H1 (cell line): Measurements from ENCODE around the gene HORMAD2.

Source experiments
- ATF2 ChIP-seq: IDR thresholded peaks from 2 replicates; pipeline ENCODE4 v1.6.1; 2012; ENCODE audit warnings: low read length, inconsistent platforms
- CHD1 ChIP-seq: IDR thresholded peaks from 2 replicates; pipeline ENCODE4 v1.6.1; 2012; ENCODE audit warnings: low read depth, low read length, improper control_type of control experiment
- CTCF ChIP-seq, 3 experiments: IDR thresholded peaks; 1 replicate in 2 of 3; 2 replicates in 1 of 3; pipeline versions ENCODE4 v1.5.1 to v1.6.1; 2011; ENCODE audit warnings: low read length in 3 of 3, mild to moderate bottlenecking in 3 of 3, inconsistent platforms in 2 of 3, low read depth in 1 of 3, moderate library complexity in 1 of 3; ENCODE audit not compliant: insufficient read depth in 1 of 3; ENCODE audit errors: control extremely low read depth in 1 of 3
- E2F6 ChIP-seq: IDR thresholded peaks from 2 replicates; pipeline ENCODE4 v1.6.1; 2012; ENCODE audit warnings: inconsistent platforms
- EP300 ChIP-seq, 2 experiments: IDR thresholded peaks; 1 replicate in 1 of 2; 2 replicates in 1 of 2; pipeline ENCODE4 v1.6.1; 2011 to 2012; ENCODE audit warnings: low read depth in 2 of 2, low read length in 2 of 2, mild to moderate bottlenecking in 2 of 2, borderline replicate concordance in 1 of 2, inconsistent platforms in 1 of 2, moderate library complexity in 1 of 2
- KDM1A ChIP-seq: fragments of 200-600, 300-600 bp; sonication (generic); IDR thresholded peaks from 2 replicates; pipeline ENCODE4 v1.7.1; 2016; ENCODE audit warnings: mild to moderate bottlenecking, low read length, borderline replicate concordance
- MAX ChIP-seq: IDR thresholded peaks from 2 replicates; pipeline ENCODE4 v1.6.1; 2012; ENCODE audit warnings: inconsistent platforms
- POLR2A ChIP-seq, 2 experiments: IDR thresholded peaks; 1 replicate in 1 of 2; 2 replicates in 1 of 2; pipeline ENCODE4 v1.6.1; 2011; ENCODE audit warnings: low read depth in 2 of 2, low read length in 2 of 2, mild to moderate bottlenecking in 2 of 2; ENCODE audit errors: control extremely low read depth in 1 of 2
- POLR2AphosphoS5 ChIP-seq: IDR thresholded peaks from 2 replicates; pipeline ENCODE4 v1.6.1; 2011; ENCODE audit warnings: low read depth, low read length
- RAD21 ChIP-seq, 2 experiments: IDR thresholded peaks in 1 of 2; conservative IDR thresholded peaks in 1 of 2; 2 replicates each; pipeline ENCODE4 v1.6.1; 2011; ENCODE audit warnings: low read depth in 2 of 2, low read length in 2 of 2, improper control_type of control experiment in 1 of 2, inconsistent platforms in 1 of 2, mild to moderate bottlenecking in 1 of 2, moderate library complexity in 1 of 2
- YY1 ChIP-seq: IDR thresholded peaks from 2 replicates; pipeline ENCODE4 v1.6.1; 2011; ENCODE audit warnings: low read depth, mild to moderate bottlenecking, low read length
- ZNF274 ChIP-seq: IDR thresholded peaks from 2 replicates; pipeline ENCODE4 v1.7.0; 2012; ENCODE audit warnings: low read length, borderline replicate concordance; ENCODE audit errors: extremely low read depth

- TF ChIP-seq ATF2 (no peak), KDM1A (no peak), CTCF (IDR thresholded peaks at IDR 0.05; ENCODE audit: control extremely low read depth in 1 of 3, insufficient read depth in 1 of 3, low read depth in 1 of 3, low read length in 3 of 3) (no peak), RAD21 (IDR thresholded peaks at IDR 0.05 in 1 of 2, conservative IDR thresholded peaks at IDR 0.05 in 1 of 2; ENCODE audit: low read depth in 2 of 2, low read length in 2 of 2) (no peak), YY1 (no peak), ZNF274 (no peak), E2F6 (no peak), CHD1 (no peak), POLR2AphosphoS5 (no peak), EP300 (IDR thresholded peaks at IDR 0.05; ENCODE audit: borderline replicate concordance in 1 of 2, low read depth in 2 of 2, low read length in 2 of 2) (no peak), POLR2A (IDR thresholded peaks at IDR 0.05; ENCODE audit: control extremely low read depth in 1 of 2, low read depth in 2 of 2, low read length in 2 of 2) (no peak), MAX (no peak)
Measured at GRCh38 chr22:30191040-30191701, 110.9 kb downstream of the HORMAD2 start.
